Lower leg skin (tissue), 4 donors: ENCODE measurements around the gene LTBP3. TPM values are rescaled to one million over a fixed set of nuclear protein-coding genes. Genes with fewer than 3 reads are reported as not detected.
"Not testable (repeated sequence)": the region's sequence is repeated elsewhere in the genome, so short reads cannot be mapped to it uniquely, and the experiment has no call there.

Source experiments
- DNase-seq, 2 donors: peaks; one replicate each; pipeline ENCODE4 v3.0.0-alpha.2; 2019; ENCODE audit warnings: low spot score in 2 of 2
- H3K4me3 ChIP-seq: fragments of 200-600 bp; sonication (generic); 2 replicates; pipeline ENCODE4 v1.5.1; 2017; ENCODE audit warnings: mild to moderate bottlenecking, low read depth; ENCODE audit not compliant: poor library complexity, severe bottlenecking
- CTCF ChIP-seq, 3 donors: fragments of 450-650 bp; IDR thresholded peaks; one replicate each; pipeline ENCODE4 v1.5.1; 2016; ENCODE audit warnings: antibody characterized with exemption in 3 of 3, mild to moderate bottlenecking in 3 of 3, moderate library complexity in 2 of 3
- POLR2A ChIP-seq, 2 donors: fragments of 450-650 bp; IDR thresholded peaks; one replicate each; pipeline ENCODE4 v1.6.1; 2016 to 2017; ENCODE audit warnings: antibody characterized with exemption in 2 of 2, mild to moderate bottlenecking in 1 of 2, moderate library complexity in 1 of 2
- WGBS, 2 donors: methylation state at CpG; one replicate each; pipeline ENCODE4 v1.1.5; 2018; 5-methylcytosine and 5-hydroxymethylcytosine counted together
- intact Hi-C: fragments of 100-400 bp; cut with DNase I; formaldehyde crosslinking; loops from one replicate; pipeline ENCODE4 v1.15.0; 2023; ENCODE audit warnings: low total_unique reads
- total RNA-seq, 4 donors: library from RNA; depleted of rRNA; stranded (reverse); fragments of >200 nt; gene quantifications; one replicate each; pipeline ENCODE4 v1.1.0, GENCODE V29; 2016

Gene LTBP3
- total RNA-seq, 4 donors from 2014 or later, result 71.9 to 113 (median 100) TPM

GRCh38 chr11:65521777-65522521, 36.2 kb downstream of the LTBP3 start:
- WGBS, 2 donors, result 83% methylated on average over 20 of the region's 20 CpGs
- DNase-seq, intact Hi-C loops, H3K4me3 ChIP-seq: not testable (repeated sequence)

- H3K4me3 ChIP-seq, DNase-seq: not testable (repeated sequence)
- 94 to 98% methylated on average over 8 of the region's 8 CpGs for WGBS, 2 donors
- intact Hi-C loops, result loop anchor here (5.0 kb wide), 1 partner anchor 147 kb away; no protein-coding TSS in a partner anchor
Observed at GRCh38 chr11:65518941-65519549, 39.1 kb downstream of the LTBP3 start.

GRCh38 chr11:65516135-65516968, 41.8 kb downstream of the LTBP3 start:
- DNase-seq, result no peak
- no peak overlapping the region for H3K4me3 ChIP-seq
- no peak for TF ChIP-seq CTCF (IDR thresholded peaks at IDR 0.05)
- no peak for TF ChIP-seq POLR2A (IDR thresholded peaks at IDR 0.05)
- intact Hi-C loops, result loop anchor here (5.0 kb wide), 1 partner anchor 144 kb away; no protein-coding TSS in a partner anchor
- WGBS, 2 donors, result 64 to 82% methylated on average over 5 of the region's 5 CpGs

- WGBS, 2 donors, result 89 to 95% methylated on average over 3 of the region's 3 CpGs
- intact Hi-C loops, DNase-seq, H3K4me3 ChIP-seq: not testable (repeated sequence)
Observed at GRCh38 chr11:65512311-65512710, 45.8 kb downstream of the LTBP3 start.

- 16 to 26% methylated on average over 7 of the region's 7 CpGs for WGBS, 2 donors
- no peak for DNase-seq
- intact Hi-C loops, result loop anchor here (5.0 kb wide), 1 partner anchor 90 kb away; no protein-coding TSS in a partner anchor
- no peak overlapping the region for H3K4me3 ChIP-seq
- TF ChIP-seq CTCF (IDR thresholded peaks at IDR 0.05) (no peak), POLR2A (IDR thresholded peaks at IDR 0.05) (no peak)
Observed at GRCh38 chr11:65506772-65507505, 51.2 kb downstream of the LTBP3 start.

GRCh38 chr11:65506290-65506771, 51.8 kb downstream of the LTBP3 start:
- 28 to 37% methylated on average over 4 of the region's 4 CpGs for WGBS, 2 donors
- H3K4me3 ChIP-seq, result no peak overlapping the region
- DNase-seq, result no peak
- intact Hi-C loops, result loop anchor here (5.0 kb wide), 1 partner anchor 89 kb away; no protein-coding TSS in a partner anchor
- TF ChIP-seq CTCF (IDR thresholded peaks at IDR 0.05) (no peak), POLR2A (IDR thresholded peaks at IDR 0.05) (no peak)
